ENCODE results near the gene GPA33.

- TF ChIP-seq CBX5 (IDR thresholded peaks at IDR 0.05; ENCODE audit: borderline replicate concordance, low read depth): no peak
- no peak for TF ChIP-seq CBX2 (IDR thresholded peaks at IDR 0.05; ENCODE audit: insufficient read depth, low read length, poor library complexity, severe bottlenecking)
Observed at GRCh38 chr1:167067904-167068303, 22.3 kb downstream of the GPA33 start.
